ENCODE results near the gene MTHFSD.

MTHFSD gene

DNA sequence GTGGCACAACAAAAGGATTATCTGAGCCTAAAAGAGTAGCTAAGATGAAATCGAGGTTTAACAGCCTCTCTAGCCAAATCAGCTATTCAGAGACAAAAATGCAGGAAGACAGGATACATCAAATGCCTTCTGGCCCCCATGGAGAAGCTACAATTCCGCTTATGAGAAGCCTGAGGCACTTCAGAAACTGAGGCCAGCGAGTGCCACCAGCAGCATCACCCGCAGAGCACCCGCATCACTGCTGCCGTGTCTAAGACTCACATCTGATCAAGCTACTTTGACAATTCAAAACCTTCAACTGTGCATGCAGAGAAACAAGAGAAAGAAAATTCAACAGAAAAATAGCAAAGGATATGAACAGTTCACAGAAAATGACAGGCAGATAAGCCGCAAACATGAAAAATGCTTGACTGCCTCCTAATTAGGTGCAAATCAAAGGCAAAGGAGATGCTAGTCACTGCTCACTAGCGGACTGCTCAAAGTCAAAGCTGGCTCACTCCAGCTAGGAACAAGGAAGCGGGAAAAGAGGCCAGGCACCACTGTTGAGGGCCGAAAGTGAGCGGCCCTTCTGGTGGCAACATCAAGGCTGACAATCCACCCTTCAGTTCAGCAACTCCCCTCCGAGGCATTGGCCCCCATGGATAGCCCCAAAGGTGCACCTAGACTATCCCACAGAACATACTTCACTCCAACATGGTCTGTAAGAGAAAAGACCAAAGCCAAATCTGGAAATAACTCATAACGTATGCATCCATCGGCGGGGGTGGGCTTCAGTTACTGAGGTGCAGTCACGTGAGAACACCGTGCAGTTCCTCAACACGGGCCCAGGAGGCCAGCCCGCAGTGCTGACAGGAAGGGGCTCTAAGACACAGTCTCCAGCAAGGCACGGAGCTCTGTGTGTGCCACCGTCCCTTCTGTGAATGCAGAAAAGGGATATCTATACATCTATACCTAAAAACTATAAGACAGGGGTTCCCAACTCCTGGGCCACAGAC lies 12.0 kb downstream of the MTHFSD start:
- Histone ChIP-seq H3K36me3 (ENCODE audit: control insufficient read depth, insufficient read depth, low read length) (peaks cover 76% of the 10 kb centered on the region), H3K9me3 (ENCODE audit: control insufficient read depth, low read length) (no peaks in the 10 kb centered on the region), H3K4me3 (ENCODE audit: extremely low read depth, insufficient read depth, low read length, poor library complexity, severe bottlenecking) (no peak overlapping the region), H3K4me1 (ENCODE audit: control insufficient read depth, insufficient read depth, low read length, poor library complexity, severe bottlenecking) (no peaks in the 10 kb centered on the region), H3K27ac (ENCODE audit: low read depth, low read length, severe bottlenecking) (no peak overlapping the region)
- WGBS, 2 experiments (ENCODE audit: insufficient coverage in 2 of 2): 90 to 97% methylated on average over 15 to 18 of the region's 21 CpGs

DNA sequence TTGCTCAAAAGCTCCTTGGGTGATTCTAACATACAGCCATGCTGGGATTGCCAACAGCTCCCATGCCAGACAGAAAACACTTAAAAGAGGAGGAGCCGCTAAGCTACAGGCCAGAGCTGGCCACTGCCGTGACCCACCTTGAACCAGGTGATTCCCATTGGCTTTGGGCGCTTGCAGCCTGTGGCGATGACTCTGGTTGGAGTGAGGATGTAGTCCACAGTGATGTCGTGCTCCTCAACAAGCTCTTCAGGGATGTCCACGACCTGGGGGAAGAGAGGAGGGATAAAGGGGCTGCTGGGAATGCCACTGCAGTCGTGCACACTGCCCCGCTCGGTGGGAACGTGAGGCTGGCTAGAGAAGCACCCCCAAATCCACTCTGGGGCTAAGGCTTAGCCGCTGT lies 13.5 kb downstream of the MTHFSD start:
- Histone ChIP-seq H3K4me1 (ENCODE audit: control insufficient read depth, insufficient read depth, low read length, poor library complexity, severe bottlenecking) (no peaks in the 10 kb centered on the region), H3K4me3 (ENCODE audit: extremely low read depth, insufficient read depth, low read length, poor library complexity, severe bottlenecking) (no peak overlapping the region), H3K9me3 (ENCODE audit: control insufficient read depth, low read length) (no peaks in the 10 kb centered on the region), H3K36me3 (ENCODE audit: control insufficient read depth, insufficient read depth, low read length) (peaks cover 73% of the 10 kb centered on the region), H3K27ac (ENCODE audit: low read depth, low read length, severe bottlenecking) (no peak overlapping the region)
- 93 to 99% methylated on average over 10 to 11 of the region's 11 CpGs for WGBS, 2 experiments (ENCODE audit: insufficient coverage in 2 of 2)

DNA sequence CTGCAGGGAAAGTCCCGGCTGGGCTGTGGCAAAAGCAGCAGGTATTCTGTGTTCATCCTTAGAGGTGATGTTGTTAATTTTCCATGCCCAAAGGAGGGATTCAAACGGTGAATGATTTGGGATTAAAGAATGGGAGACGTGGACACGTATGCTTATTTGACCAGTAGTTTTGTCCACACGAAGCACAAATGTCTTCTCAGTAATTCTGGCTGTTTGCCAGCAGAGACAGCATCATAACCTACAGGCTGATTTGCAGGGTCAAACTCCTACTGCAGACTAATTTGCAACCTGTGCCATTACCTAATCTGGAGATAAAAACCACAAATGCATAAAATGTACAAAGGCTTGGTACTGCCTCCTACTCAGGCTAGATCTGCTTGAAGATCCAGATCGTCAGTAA lies 14.1 kb downstream of the MTHFSD start:
- H3K4me3 ChIP-seq (ENCODE audit: extremely low read depth, insufficient read depth, low read length, poor library complexity, severe bottlenecking): no peak overlapping the region
- 88 to 93% methylated on average over 6 of the region's 6 CpGs for WGBS, 2 experiments (ENCODE audit: insufficient coverage in 2 of 2)
- peaks cover 69% of the 10 kb centered on the region for H3K36me3 ChIP-seq (ENCODE audit: control insufficient read depth, insufficient read depth, low read length)
- no peaks in the 10 kb centered on the region for H3K4me1 ChIP-seq (ENCODE audit: control insufficient read depth, insufficient read depth, low read length, poor library complexity, severe bottlenecking)
- no peak overlapping the region for H3K27ac ChIP-seq (ENCODE audit: low read depth, low read length, severe bottlenecking)
- no peaks in the 10 kb centered on the region for H3K9me3 ChIP-seq (ENCODE audit: control insufficient read depth, low read length)

GRCh38 chr16:86538196-86538780 lies 16.7 kb downstream of the MTHFSD start:
- Histone ChIP-seq H3K9me3 (ENCODE audit: control insufficient read depth, low read length) (no peaks in the 10 kb centered on the region), H3K4me1 (ENCODE audit: control insufficient read depth, insufficient read depth, low read length, poor library complexity, severe bottlenecking) (no peaks in the 10 kb centered on the region), H3K4me3 (ENCODE audit: extremely low read depth, insufficient read depth, low read length, poor library complexity, severe bottlenecking) (no peak overlapping the region), H3K36me3 (ENCODE audit: control insufficient read depth, insufficient read depth, low read length) (peaks cover 66% of the 10 kb centered on the region), H3K27ac (ENCODE audit: low read depth, low read length, severe bottlenecking) (no peak overlapping the region)
- WGBS, 2 experiments (ENCODE audit: insufficient coverage in 2 of 2): 95 to 96% methylated on average over 14 to 17 of the region's 17 CpGs

DNA sequence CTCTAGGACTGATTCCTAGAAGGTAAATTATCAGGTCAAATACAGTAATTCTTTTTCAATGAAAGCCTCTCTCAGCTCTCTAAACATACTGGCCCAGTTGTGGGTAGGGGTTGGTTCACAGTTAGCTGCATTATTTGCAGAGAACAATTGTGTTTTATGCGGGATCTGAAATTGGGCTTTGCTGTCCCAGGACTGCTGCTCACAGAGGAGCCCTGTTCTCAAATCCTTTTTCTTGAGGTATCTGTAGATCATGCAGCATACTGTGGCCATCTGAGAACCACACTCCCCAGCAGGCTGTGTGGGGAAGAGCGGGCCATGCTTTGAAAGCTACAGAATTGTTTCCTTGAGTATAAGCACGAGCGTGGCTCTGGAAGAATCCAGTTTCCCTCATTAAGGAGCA lies 17.5 kb downstream of the MTHFSD start:
- Histone ChIP-seq H3K27ac (ENCODE audit: low read depth, low read length, severe bottlenecking) (no peak overlapping the region), H3K9me3 (ENCODE audit: control insufficient read depth, low read length) (no peaks in the 10 kb centered on the region), H3K4me3 (ENCODE audit: extremely low read depth, insufficient read depth, low read length, poor library complexity, severe bottlenecking) (no peak overlapping the region), H3K36me3 (ENCODE audit: control insufficient read depth, insufficient read depth, low read length) (peaks cover 58% of the 10 kb centered on the region), H3K4me1 (ENCODE audit: control insufficient read depth, insufficient read depth, low read length, poor library complexity, severe bottlenecking) (no peaks in the 10 kb centered on the region)
- WGBS, 2 experiments (ENCODE audit: insufficient coverage in 2 of 2): 92% methylated on average over 4 of the region's 4 CpGs

DNA sequence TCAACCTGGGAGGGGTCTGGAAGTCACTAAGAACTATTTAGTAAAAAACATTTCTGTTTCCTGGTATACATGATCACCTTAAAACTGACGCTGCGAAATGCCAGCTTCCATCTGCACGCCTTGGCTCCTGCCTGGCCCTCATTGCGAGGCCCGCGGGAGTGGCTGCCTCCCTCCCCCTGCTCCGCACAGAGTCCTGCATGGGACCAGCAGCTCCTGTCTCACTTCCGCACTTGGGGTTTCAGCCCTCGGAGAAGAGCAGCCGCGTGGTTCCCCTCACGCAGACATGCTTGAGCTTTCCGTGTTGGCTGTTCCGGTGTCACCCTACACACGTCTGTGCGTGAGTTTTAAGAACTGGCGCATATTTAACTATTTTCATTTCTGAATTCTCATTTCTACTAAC lies 18.4 kb downstream of the MTHFSD start:
- Histone ChIP-seq H3K36me3 (ENCODE audit: control insufficient read depth, insufficient read depth, low read length) (peaks cover 50% of the 10 kb centered on the region), H3K9me3 (ENCODE audit: control insufficient read depth, low read length) (no peaks in the 10 kb centered on the region), H3K4me1 (ENCODE audit: control insufficient read depth, insufficient read depth, low read length, poor library complexity, severe bottlenecking) (no peaks in the 10 kb centered on the region), H3K4me3 (ENCODE audit: extremely low read depth, insufficient read depth, low read length, poor library complexity, severe bottlenecking) (no peak overlapping the region), H3K27ac (ENCODE audit: low read depth, low read length, severe bottlenecking) (no peak overlapping the region)
- WGBS, 2 experiments (ENCODE audit: insufficient coverage in 2 of 2): 89 to 97% methylated on average over 16 to 17 of the region's 17 CpGs

GRCh38 chr16:86534779-86535615 lies 20.0 kb downstream of the MTHFSD start:
- peaks cover 33% of the 10 kb centered on the region for H3K36me3 ChIP-seq (ENCODE audit: control insufficient read depth, insufficient read depth, low read length)
- H3K27ac ChIP-seq (ENCODE audit: low read depth, low read length, severe bottlenecking): no peak overlapping the region
- no peak overlapping the region for H3K4me3 ChIP-seq (ENCODE audit: extremely low read depth, insufficient read depth, low read length, poor library complexity, severe bottlenecking)
- WGBS, 2 experiments (ENCODE audit: insufficient coverage in 2 of 2): 89 to 92% methylated on average over 10 of the region's 18 CpGs
- no peaks in the 10 kb centered on the region for H3K9me3 ChIP-seq (ENCODE audit: control insufficient read depth, low read length)
- H3K4me1 ChIP-seq (ENCODE audit: control insufficient read depth, insufficient read depth, low read length, poor library complexity, severe bottlenecking): no peaks in the 10 kb centered on the region

GRCh38 chr16:86533767-86534351 lies 21.2 kb downstream of the MTHFSD start:
- no peaks in the 10 kb centered on the region for H3K9me3 ChIP-seq (ENCODE audit: control insufficient read depth, low read length)
- no peaks in the 10 kb centered on the region for H3K4me1 ChIP-seq (ENCODE audit: control insufficient read depth, insufficient read depth, low read length, poor library complexity, severe bottlenecking)
- peaks cover 22% of the 10 kb centered on the region for H3K36me3 ChIP-seq (ENCODE audit: control insufficient read depth, insufficient read depth, low read length)
- 89 to 96% methylated on average over 7 of the region's 8 CpGs for WGBS, 2 experiments (ENCODE audit: insufficient coverage in 2 of 2)
- no peak overlapping the region for H3K4me3 ChIP-seq (ENCODE audit: extremely low read depth, insufficient read depth, low read length, poor library complexity, severe bottlenecking)
- H3K27ac ChIP-seq (ENCODE audit: low read depth, low read length, severe bottlenecking): no peak overlapping the region

- Histone ChIP-seq H3K36me3 (ENCODE audit: control insufficient read depth, insufficient read depth, low read length) (peaks cover 14% of the 10 kb centered on the region), H3K4me3 (ENCODE audit: extremely low read depth, insufficient read depth, low read length, poor library complexity, severe bottlenecking) (no peak overlapping the region), H3K4me1 (ENCODE audit: control insufficient read depth, insufficient read depth, low read length, poor library complexity, severe bottlenecking) (no peaks in the 10 kb centered on the region), H3K9me3 (ENCODE audit: control insufficient read depth, low read length) (no peaks in the 10 kb centered on the region), H3K27ac (ENCODE audit: low read depth, low read length, severe bottlenecking) (no peak overlapping the region)
- 92 to 96% methylated on average over 8 of the region's 8 CpGs for WGBS, 2 experiments (ENCODE audit: insufficient coverage in 2 of 2)
These were observed 22.0 kb downstream of the MTHFSD start for GRCh38 chr16:86533076-86533475.

- no peak overlapping the region for H3K27ac ChIP-seq (ENCODE audit: low read depth, low read length, severe bottlenecking)
- H3K9me3 ChIP-seq (ENCODE audit: control insufficient read depth, low read length): no peaks in the 10 kb centered on the region
- H3K4me3 ChIP-seq (ENCODE audit: extremely low read depth, insufficient read depth, low read length, poor library complexity, severe bottlenecking): no peak overlapping the region
- peaks cover 8% of the 10 kb centered on the region for H3K36me3 ChIP-seq (ENCODE audit: control insufficient read depth, insufficient read depth, low read length)
- 97 to 98% methylated on average over 7 of the region's 7 CpGs for WGBS, 2 experiments (ENCODE audit: insufficient coverage in 2 of 2)
- H3K4me1 ChIP-seq (ENCODE audit: control insufficient read depth, insufficient read depth, low read length, poor library complexity, severe bottlenecking): no peaks in the 10 kb centered on the region
These were observed 22.6 kb downstream of the MTHFSD start for GRCh38 chr16:86532526-86532815.
